OCI-LY3 (cell line): ENCODE results near the gene CD72.
A peak's percentile ranks its signal among the peaks of the same experiment; 100 is the strongest.

Source experiments
- CTCF ChIP-seq: fragments of 200-600, 300-600 bp; sonication (generic); IDR thresholded peaks from 2 replicates; pipeline ENCODE4 v1.5.1; 2014; ENCODE audit warnings: antibody characterized with exemption, low read length, low read depth
- EZH2phosphoT487 ChIP-seq: fragments of 200-600 bp; shearing (Covaris generic); IDR thresholded peaks from 2 replicates; pipeline ENCODE4 v1.6.1; 2018; ENCODE audit warnings: antibody characterized with exemption, mixed run types, low read depth

DNA sequence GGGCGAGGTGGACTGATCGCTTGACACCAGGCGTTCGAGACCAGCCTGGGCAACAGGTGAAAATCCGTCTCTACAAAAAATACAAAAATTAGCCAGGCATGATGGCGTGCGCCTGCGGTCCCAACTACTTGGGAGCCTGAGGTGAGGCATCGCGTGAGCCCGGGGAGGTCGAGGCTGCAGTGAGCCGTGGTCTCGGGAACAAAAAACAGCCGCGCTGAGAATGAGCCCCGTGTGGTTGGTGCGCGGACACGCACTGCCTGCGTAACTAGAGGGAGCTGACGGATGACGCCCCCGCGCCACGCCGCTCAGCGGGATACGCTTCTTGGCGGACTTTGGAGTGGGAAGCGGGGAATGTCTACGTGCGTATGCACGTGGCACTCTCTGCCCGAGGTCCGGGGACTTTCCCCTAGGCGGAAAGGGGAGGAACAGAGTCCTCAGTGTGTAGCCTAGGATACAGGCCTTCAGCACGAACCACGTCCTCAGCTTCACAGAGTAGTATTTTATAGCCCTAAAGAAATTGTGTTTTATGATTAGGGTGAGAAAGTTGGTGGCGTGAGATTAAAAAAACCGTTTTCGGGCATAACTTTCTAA lies 39.4 kb upstream of the CD72 start, which contains the start of gene RMRP:
- TF ChIP-seq CTCF (peak; percentile 14; the same call in 1 of the 2 replicates), EZH2phosphoT487 (no peak)
